ENCODE measurements around the gene FIGLA.
"Not testable (repeated sequence)": the region's sequence is repeated elsewhere in the genome, so short reads cannot be mapped to it uniquely, and the experiment has no call there.

Gene FIGLA

DNA sequence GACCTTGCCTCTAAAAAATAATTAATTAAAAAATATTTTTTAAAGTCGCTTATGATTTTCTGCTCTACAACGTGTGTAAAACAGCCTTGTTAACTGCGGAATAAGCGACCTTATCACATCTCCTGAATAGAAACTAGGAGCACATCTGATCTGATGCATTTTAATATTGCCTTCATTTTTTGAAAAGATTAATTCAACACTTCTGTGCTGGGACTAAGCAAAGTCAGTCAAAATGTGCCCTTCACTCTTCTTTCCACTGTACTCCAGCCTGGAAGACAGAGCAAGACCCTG lies 17.3 kb upstream of the FIGLA start:
- no peak overlapping the region for H3K4me3 ChIP-seq (ENCODE audit: extremely low read depth, insufficient read depth, low read length, poor library complexity, severe bottlenecking)
- 90 to 96% methylated on average over 3 to 4 of the region's 4 CpGs for WGBS, 2 experiments (ENCODE audit: insufficient coverage in 2 of 2)
- H3K9me3 ChIP-seq (ENCODE audit: control insufficient read depth, low read length): no peaks in the 10 kb centered on the region
- no peaks in the 10 kb centered on the region for H3K4me1 ChIP-seq (ENCODE audit: control insufficient read depth, insufficient read depth, low read length, poor library complexity, severe bottlenecking)
- H3K27ac ChIP-seq (ENCODE audit: low read depth, low read length, severe bottlenecking): no peak overlapping the region
- H3K36me3 ChIP-seq (ENCODE audit: control insufficient read depth, insufficient read depth, low read length): no peaks in the 10 kb centered on the region

GRCh38 chr2:70807102-70807827 lies 16.8 kb upstream of the FIGLA start:
- H3K4me3 ChIP-seq (ENCODE audit: extremely low read depth, insufficient read depth, low read length, poor library complexity, severe bottlenecking): no peak overlapping the region
- H3K27ac ChIP-seq (ENCODE audit: low read depth, low read length, severe bottlenecking): no peak overlapping the region
- no peaks in the 10 kb centered on the region for H3K4me1 ChIP-seq (ENCODE audit: control insufficient read depth, insufficient read depth, low read length, poor library complexity, severe bottlenecking)
- H3K36me3 ChIP-seq (ENCODE audit: control insufficient read depth, insufficient read depth, low read length): no peaks in the 10 kb centered on the region
- no peaks in the 10 kb centered on the region for H3K9me3 ChIP-seq (ENCODE audit: control insufficient read depth, low read length)
- 88 to 95% methylated on average over 2 to 5 of the region's 6 CpGs for WGBS, 2 experiments (ENCODE audit: insufficient coverage in 2 of 2)

GRCh38 chr2:70806620-70807019 lies 16.2 kb upstream of the FIGLA start:
- Histone ChIP-seq H3K9me3 (ENCODE audit: control insufficient read depth, low read length) (no peaks in the 10 kb centered on the region), H3K36me3 (ENCODE audit: control insufficient read depth, insufficient read depth, low read length) (no peaks in the 10 kb centered on the region), H3K4me1 (ENCODE audit: control insufficient read depth, insufficient read depth, low read length, poor library complexity, severe bottlenecking) (no peaks in the 10 kb centered on the region), H3K4me3 (ENCODE audit: extremely low read depth, insufficient read depth, low read length, poor library complexity, severe bottlenecking) (no peak overlapping the region), H3K27ac (ENCODE audit: low read depth, low read length, severe bottlenecking) (no peak overlapping the region)
- WGBS, 2 experiments (ENCODE audit: insufficient coverage in 2 of 2): 84 to 89% methylated on average over 5 of the region's 6 CpGs

DNA sequence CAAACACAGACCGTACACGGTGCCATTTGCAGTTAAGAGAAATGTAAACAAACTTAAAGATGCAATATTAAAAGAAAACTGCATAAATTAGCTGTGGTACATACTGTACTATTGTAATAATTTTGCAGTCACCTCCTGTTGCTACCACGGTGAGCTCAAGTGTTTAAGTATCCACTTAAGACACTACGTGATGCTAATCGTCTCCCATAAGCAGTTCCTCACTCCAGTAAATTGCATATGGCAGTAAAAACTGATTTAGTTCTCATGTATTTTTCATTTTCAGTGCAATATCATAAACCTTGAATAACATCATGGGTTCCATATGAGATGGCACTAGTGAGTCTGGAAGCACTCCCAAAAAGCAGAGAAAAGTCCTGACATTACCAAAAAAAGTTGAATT lies 15.6 kb upstream of the FIGLA start:
- Histone ChIP-seq H3K9me3 (ENCODE audit: control insufficient read depth, low read length) (no peaks in the 10 kb centered on the region), H3K4me1 (ENCODE audit: control insufficient read depth, insufficient read depth, low read length, poor library complexity, severe bottlenecking) (no peaks in the 10 kb centered on the region)
- no CpG with 5 or more reads among the region's 5 CpGs for WGBS, 2 experiments (ENCODE audit: insufficient coverage in 2 of 2)

GRCh38 chr2:70801607-70802263 lies 11.3 kb upstream of the FIGLA start:
- Histone ChIP-seq H3K27ac (ENCODE audit: low read depth, low read length, severe bottlenecking) (no peak overlapping the region), H3K36me3 (ENCODE audit: control insufficient read depth, insufficient read depth, low read length) (no peaks in the 10 kb centered on the region), H3K9me3 (ENCODE audit: control insufficient read depth, low read length) (peaks cover 6% of the 10 kb centered on the region), H3K4me1 (ENCODE audit: control insufficient read depth, insufficient read depth, low read length, poor library complexity, severe bottlenecking) (no peaks in the 10 kb centered on the region), H3K4me3 (ENCODE audit: extremely low read depth, insufficient read depth, low read length, poor library complexity, severe bottlenecking) (no peak overlapping the region)
- 82 to 87% methylated on average over 4 to 7 of the region's 10 CpGs for WGBS, 2 experiments (ENCODE audit: insufficient coverage in 2 of 2)

More for the DNA sequence above, 15.6 kb upstream of the FIGLA start:
- Histone ChIP-seq H3K27ac (ENCODE audit: low read depth, low read length, severe bottlenecking) (no peak overlapping the region), H3K4me3 (ENCODE audit: extremely low read depth, insufficient read depth, low read length, poor library complexity, severe bottlenecking) (no peak overlapping the region), H3K36me3 (ENCODE audit: control insufficient read depth, insufficient read depth, low read length) (no peaks in the 10 kb centered on the region)

- Histone ChIP-seq H3K9me3 (ENCODE audit: control insufficient read depth, low read length) (peaks cover 6% of the 10 kb centered on the region), H3K4me3 (ENCODE audit: extremely low read depth, insufficient read depth, low read length, poor library complexity, severe bottlenecking) (no peak overlapping the region), H3K36me3 (ENCODE audit: control insufficient read depth, insufficient read depth, low read length) (no peaks in the 10 kb centered on the region), H3K4me1 (ENCODE audit: control insufficient read depth, insufficient read depth, low read length, poor library complexity, severe bottlenecking) (peaks cover 5% of the 10 kb centered on the region), H3K27ac (ENCODE audit: low read depth, low read length, severe bottlenecking) (no peak overlapping the region)
- WGBS, 2 experiments (ENCODE audit: insufficient coverage in 2 of 2): 70 to 100% methylated on average over 1 of the region's 2 CpGs
These were observed 9.3 kb upstream of the FIGLA start for GRCh38 chr2:70799706-70800105.

DNA sequence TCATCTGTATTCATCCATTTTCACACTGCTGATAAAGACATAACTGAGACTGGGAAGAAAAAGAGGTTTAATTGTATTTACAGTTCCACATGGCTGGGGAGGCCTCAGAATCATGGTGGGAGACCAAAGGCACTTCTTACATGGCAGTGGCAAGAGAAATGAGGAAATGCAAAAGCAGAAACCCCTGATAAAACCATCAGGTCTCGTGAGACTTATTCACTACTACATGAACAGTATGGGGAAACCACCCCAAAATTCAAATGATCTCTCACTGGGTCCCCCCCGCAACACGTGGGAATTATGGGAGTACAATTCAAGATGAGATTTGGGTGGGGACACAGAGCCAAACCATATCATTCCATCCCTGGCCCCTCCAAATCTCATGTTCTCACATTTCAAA lies 7.6 kb upstream of the FIGLA start:
- H3K4me3 ChIP-seq (ENCODE audit: extremely low read depth, insufficient read depth, low read length, poor library complexity, severe bottlenecking); H3K9me3 ChIP-seq (ENCODE audit: control insufficient read depth, low read length); H3K36me3 ChIP-seq (ENCODE audit: control insufficient read depth, insufficient read depth, low read length); H3K27ac ChIP-seq (ENCODE audit: low read depth, low read length, severe bottlenecking); H3K4me1 ChIP-seq (ENCODE audit: control insufficient read depth, insufficient read depth, low read length, poor library complexity, severe bottlenecking): not testable (repeated sequence)
- no CpG with 5 or more reads among the region's 3 CpGs for WGBS, 2 experiments (ENCODE audit: insufficient coverage in 2 of 2)

DNA sequence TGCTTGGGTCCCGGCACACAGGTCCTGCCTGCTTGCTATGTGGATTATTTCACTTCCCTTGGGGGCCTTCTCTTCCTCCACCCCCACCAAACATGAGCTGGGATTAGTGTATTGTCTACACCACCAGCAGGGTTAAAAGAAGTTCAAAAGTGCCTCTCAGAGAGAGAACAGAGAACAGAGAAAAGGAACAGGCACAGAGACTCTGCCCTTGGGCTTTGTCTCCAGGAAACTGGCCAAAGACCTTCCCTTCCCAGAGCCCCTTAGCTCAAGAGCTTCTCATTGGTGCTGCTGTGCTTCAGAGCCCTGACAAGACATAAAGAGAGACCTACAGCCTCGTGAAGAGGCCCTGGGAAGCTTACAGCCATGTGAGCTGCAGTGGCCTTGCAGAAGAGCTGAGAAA lies 7.1 kb upstream of the FIGLA start:
- peaks cover 6% of the 10 kb centered on the region for H3K9me3 ChIP-seq (ENCODE audit: control insufficient read depth, low read length)
- no peak overlapping the region for H3K27ac ChIP-seq (ENCODE audit: low read depth, low read length, severe bottlenecking)
- no peak overlapping the region for H3K4me3 ChIP-seq (ENCODE audit: extremely low read depth, insufficient read depth, low read length, poor library complexity, severe bottlenecking)
- 27 to 73% methylated on average over 1 of the region's 2 CpGs for WGBS, 2 experiments (ENCODE audit: insufficient coverage in 2 of 2)
- H3K36me3 ChIP-seq (ENCODE audit: control insufficient read depth, insufficient read depth, low read length): no peaks in the 10 kb centered on the region
- H3K4me1 ChIP-seq (ENCODE audit: control insufficient read depth, insufficient read depth, low read length, poor library complexity, severe bottlenecking): peaks cover 5% of the 10 kb centered on the region

DNA sequence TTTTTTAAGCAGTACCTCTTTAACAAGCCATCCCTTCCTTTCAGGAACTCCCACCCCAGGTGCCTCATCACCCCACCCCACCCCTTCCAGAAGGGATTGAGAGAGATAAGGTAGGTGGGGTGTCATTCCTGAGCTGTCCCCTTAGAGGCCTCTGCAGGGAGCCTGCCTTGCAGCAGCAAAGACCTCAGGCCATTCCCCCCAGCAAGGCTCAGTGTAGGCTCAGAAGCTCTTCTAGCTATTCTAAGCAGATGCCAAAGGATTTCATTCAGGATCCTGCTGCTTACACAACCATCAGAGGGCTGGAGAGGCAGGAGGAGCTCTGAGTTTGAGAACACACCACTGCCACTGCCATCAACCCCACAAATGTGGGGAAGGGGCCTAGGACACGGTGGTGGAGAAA lies 5.8 kb upstream of the FIGLA start:
- Histone ChIP-seq H3K4me1 (ENCODE audit: control insufficient read depth, insufficient read depth, low read length, poor library complexity, severe bottlenecking) (peaks cover 5% of the 10 kb centered on the region), H3K27ac (ENCODE audit: low read depth, low read length, severe bottlenecking) (no peak overlapping the region), H3K36me3 (ENCODE audit: control insufficient read depth, insufficient read depth, low read length) (no peaks in the 10 kb centered on the region), H3K9me3 (ENCODE audit: control insufficient read depth, low read length) (peaks cover 6% of the 10 kb centered on the region), H3K4me3 (ENCODE audit: extremely low read depth, insufficient read depth, low read length, poor library complexity, severe bottlenecking) (no peak overlapping the region)
- 100% methylated on average over 1 of the region's 1 CpG; no CpG with 5 or more reads in 1 of the 2 experiments for WGBS, 2 experiments (ENCODE audit: insufficient coverage in 2 of 2)

DNA sequence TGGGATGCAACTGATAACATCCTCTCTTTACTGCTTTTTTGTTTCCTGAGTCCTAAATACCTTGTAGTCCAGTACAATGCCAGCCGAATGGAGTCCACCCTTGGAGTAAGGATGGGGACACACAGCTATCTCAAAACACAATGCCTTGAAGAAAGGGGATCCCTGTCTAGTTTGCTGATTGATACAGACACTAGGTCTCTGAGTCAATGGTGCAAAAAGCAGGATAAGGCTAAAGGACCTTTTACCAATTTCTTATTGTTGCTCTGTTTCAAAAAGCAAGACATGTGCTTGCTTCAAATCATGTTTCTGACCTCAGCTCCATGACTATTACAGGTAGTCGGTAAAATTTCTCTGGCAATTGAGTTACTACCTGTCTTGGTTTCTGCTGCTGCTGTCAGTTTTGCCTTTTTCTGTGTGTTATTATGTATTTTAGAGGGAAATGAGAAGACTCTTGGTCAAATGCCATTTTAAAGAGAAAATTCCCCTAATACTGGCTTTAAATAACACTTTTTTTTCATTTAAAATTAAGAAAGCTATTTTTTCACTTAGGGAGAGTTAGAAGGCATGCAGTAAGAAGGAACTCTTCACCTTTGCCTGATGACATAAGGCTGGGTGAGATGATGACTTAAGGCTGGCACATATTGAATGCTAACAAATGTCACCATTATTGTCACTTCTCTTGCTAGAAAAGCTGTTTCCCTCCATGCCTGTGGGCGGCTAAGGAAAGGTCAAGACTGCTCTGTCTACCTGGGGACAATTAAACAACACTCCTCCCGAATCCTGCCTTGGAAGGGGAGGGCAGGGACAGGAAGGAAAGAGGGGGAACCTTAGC lies 4.9 kb upstream of the FIGLA start:
- Histone ChIP-seq H3K4me3 (ENCODE audit: extremely low read depth, insufficient read depth, low read length, poor library complexity, severe bottlenecking) (no peak overlapping the region), H3K36me3 (ENCODE audit: control insufficient read depth, insufficient read depth, low read length) (no peaks in the 10 kb centered on the region), H3K27ac (ENCODE audit: low read depth, low read length, severe bottlenecking) (no peak overlapping the region), H3K4me1 (ENCODE audit: control insufficient read depth, insufficient read depth, low read length, poor library complexity, severe bottlenecking) (peaks cover 5% of the 10 kb centered on the region), H3K9me3 (ENCODE audit: control insufficient read depth, low read length) (peaks cover 6% of the 10 kb centered on the region)
- 92% methylated on average over 2 of the region's 4 CpGs; no CpG with 5 or more reads in 1 of the 2 experiments for WGBS, 2 experiments (ENCODE audit: insufficient coverage in 2 of 2)
